SK-N-SH treated with all-trans-retinoic acid at 6 μM for 48 hours (cell line): ENCODE measurements around the gene MYO19.

Experiments used
- ATAC-seq: fragments of 200-7000 bp; cut with Tn5 transposase; 3 replicates; pipeline ENCODE4 v1.9.1; 2020; ENCODE audit warnings: mild to moderate bottlenecking, moderate library complexity
- ARNTL ChIP-seq: fragments of 450-650 bp; formaldehyde crosslinking; IDR thresholded peaks from 2 replicates; pipeline ENCODE4 v1.5.0; 2020; ENCODE audit warnings: low read depth, mild to moderate bottlenecking, moderate library complexity, borderline replicate concordance
- BACH2 ChIP-seq: fragments of 250-450 bp; sonication (Bioruptor Pico); IDR thresholded peaks from 2 replicates; pipeline ENCODE4 v1.9.0; 2021; ENCODE audit warnings: mild to moderate bottlenecking, borderline replicate concordance
- CREB5 ChIP-seq: fragments of 250-450 bp; sonication (Bioruptor Pico); IDR thresholded peaks from 2 replicates; pipeline ENCODE4 v1.5.1; 2020; ENCODE audit warnings: low read depth, mild to moderate bottlenecking, moderate library complexity
- CSDC2 ChIP-seq: fragments of 250-450 bp; sonication (Bioruptor Pico); IDR thresholded peaks from 2 replicates; pipeline ENCODE4 v1.5.0; 2020; ENCODE audit warnings: mild to moderate bottlenecking, moderate library complexity
- CSRNP3 ChIP-seq: fragments of 250-450 bp; sonication (Bioruptor Pico); IDR thresholded peaks from 2 replicates; pipeline ENCODE4 v1.5.1; 2021; ENCODE audit warnings: mild to moderate bottlenecking, moderate library complexity
- ESRRG ChIP-seq: fragments of 250-450 bp; sonication (Bioruptor Pico); IDR thresholded peaks from 2 replicates; pipeline ENCODE4 v1.6.1; 2021; ENCODE audit warnings: mild to moderate bottlenecking
- GLIS3 ChIP-seq: fragments of 250-450 bp; sonication (Bioruptor Pico); IDR thresholded peaks from 2 replicates; pipeline ENCODE4 v1.5.0; 2020; ENCODE audit warnings: mild to moderate bottlenecking, moderate library complexity
- ISL1 ChIP-seq: fragments of 250-450 bp; sonication (Bioruptor Pico); IDR thresholded peaks from 2 replicates; pipeline ENCODE4 v2.1.2; 2022; ENCODE audit warnings: mild to moderate bottlenecking, moderate library complexity
- OSR1 ChIP-seq: fragments of 250-450 bp; sonication (Bioruptor Pico); IDR thresholded peaks from 2 replicates; pipeline ENCODE4 v1.8.0; 2022; ENCODE audit warnings: moderate library complexity, mild to moderate bottlenecking, inconsistent platforms
- PATZ1 ChIP-seq: fragments of 250-450 bp; sonication (Bioruptor Pico); IDR thresholded peaks from 2 replicates; pipeline ENCODE4 v1.8.0; 2020; ENCODE audit warnings: mild to moderate bottlenecking, moderate library complexity, borderline replicate concordance
- POU6F1 ChIP-seq: fragments of 250-450 bp; sonication (Bioruptor Pico); IDR thresholded peaks from 2 replicates; pipeline ENCODE4 v1.8.0; 2021; ENCODE audit warnings: low read depth, mild to moderate bottlenecking, moderate library complexity, borderline replicate concordance
- PPARA ChIP-seq: fragments of 250-450 bp; sonication (Bioruptor Pico); IDR thresholded peaks from 2 replicates; pipeline ENCODE4 v1.5.0; 2020; ENCODE audit warnings: mild to moderate bottlenecking, borderline replicate concordance
- TCF4 ChIP-seq: fragments of 250-450 bp; sonication (Bioruptor Pico); IDR thresholded peaks from 2 replicates; pipeline ENCODE4 v1.8.0; 2021; ENCODE audit warnings: mild to moderate bottlenecking, moderate library complexity, borderline replicate concordance
- TOX ChIP-seq: fragments of 250-450 bp; sonication (Bioruptor Pico); IDR thresholded peaks from 2 replicates; pipeline ENCODE4 v1.8.0; 2021; ENCODE audit warnings: mild to moderate bottlenecking, moderate library complexity, borderline replicate concordance
- TSHZ2 ChIP-seq: fragments of 250-450 bp; sonication (Bioruptor Pico); IDR thresholded peaks from 2 replicates; pipeline ENCODE4 v1.5.0; 2020; ENCODE audit warnings: mild to moderate bottlenecking, moderate library complexity
- ZC3H10 ChIP-seq: fragments of 250-450 bp; sonication (Bioruptor Pico); IDR thresholded peaks from 2 replicates; pipeline ENCODE4 v1.5.1; 2021; ENCODE audit warnings: mild to moderate bottlenecking, moderate library complexity
- ZFP3 ChIP-seq: fragments of 250-450 bp; sonication (Bioruptor Pico); IDR thresholded peaks from 2 replicates; pipeline ENCODE4 v1.5.0; 2020; ENCODE audit warnings: mild to moderate bottlenecking, moderate library complexity
- ZFP30 ChIP-seq: fragments of 450-650 bp; formaldehyde crosslinking; IDR thresholded peaks from 2 replicates; pipeline ENCODE4 v1.5.0; 2022; ENCODE audit warnings: mild to moderate bottlenecking, moderate library complexity
- ZNF565 ChIP-seq: fragments of 450-650 bp; formaldehyde crosslinking; conservative IDR thresholded peaks from 2 replicates; pipeline ENCODE4 v1.5.0; 2020; ENCODE audit warnings: low read depth, mild to moderate bottlenecking, moderate library complexity
- ZNF70 ChIP-seq: fragments of 450-650 bp; formaldehyde crosslinking; IDR thresholded peaks from 2 replicates; pipeline ENCODE4 v1.5.0; 2020; ENCODE audit warnings: mild to moderate bottlenecking, moderate library complexity
- ZNF8 ChIP-seq: fragments of 450-650 bp; formaldehyde crosslinking; IDR thresholded peaks from 2 replicates; pipeline ENCODE4 v1.5.0; 2020; ENCODE audit warnings: mild to moderate bottlenecking, moderate library complexity

MYO19 gene

GRCh38 chr17:36542755-36543154, 8.1 kb upstream of the MYO19 start:
- ATAC-seq, result no peak
- no peak for TF ChIP-seq ZFP3 (CRISPR knock-in tag)
- TF ChIP-seq ZNF8 (CRISPR knock-in tag), result no peak
- TF ChIP-seq PATZ1, result no peak
- TF ChIP-seq TSHZ2, result no peak
- no peak for TF ChIP-seq ARNTL (CRISPR knock-in tag)
- TF ChIP-seq ZC3H10 (CRISPR knock-in tag), result no peak
- TF ChIP-seq, all 23 proteins: peak for 0

GRCh38 chr17:36540696-36541095, 6.0 kb upstream of the MYO19 start:
- no peak for ATAC-seq
- TF ChIP-seq ZNF8 (CRISPR knock-in tag) (no peak), CSDC2 (CRISPR knock-in tag) (no peak), ISL1 (CRISPR knock-in tag) (no peak), ZFP3 (CRISPR knock-in tag) (no peak), PPARA (CRISPR knock-in tag) (no peak), CREB5 (CRISPR knock-in tag) (no peak), POU6F1 (CRISPR knock-in tag) (no peak), PATZ1 (no peak), GLIS3 (no peak), ZNF70 (CRISPR knock-in tag) (no peak), TCF4 (CRISPR knock-in tag) (no peak), TOX (no peak)

GRCh38 chr17:36535669-36536081, 1.0 kb upstream of the MYO19 start:
- ATAC-seq, result peak; percentile 46
- TF ChIP-seq ZNF70 (CRISPR knock-in tag), result no peak
- TF ChIP-seq ZFP3 (CRISPR knock-in tag), result 0 out of 2 replicates have a peak, but pooled peaks have one; percentile 89

GRCh38 chr17:36533935-36534839, 481 bp downstream of the MYO19 start:
- ATAC-seq, result peak; percentile 72
- TF ChIP-seq TCF4 (CRISPR knock-in tag) (no peak), GLIS3 (no peak), TSHZ2 (no peak), ZNF565 (CRISPR knock-in tag) (no peak), OSR1 (CRISPR knock-in tag) (no peak), ESRRG (CRISPR knock-in tag) (no peak), BACH2 (CRISPR knock-in tag) (no peak), ZFP30 (CRISPR knock-in tag) (no peak), TOX (no peak), CSRNP3 (no peak), ISL1 (CRISPR knock-in tag) (no peak), ZNF8 (CRISPR knock-in tag) (no peak), ZNF70 (CRISPR knock-in tag) (no peak)
